Measurements from ENCODE around the gene C1orf167. TPM values are rescaled to one million over a fixed set of nuclear protein-coding genes. Genes with fewer than 3 reads are reported as not detected.
A peak's percentile ranks its signal among the peaks of the same experiment; 100 is the strongest.

The C1orf167 gene
- total and polyA plus RNA-seq, 4 donors, result 0.37 TPM; not detected in 3

GRCh38 chr1:11720033-11720376 lies 42.0 kb upstream of the C1orf167 start:
- DNase-seq (ENCODE audit: low spot score), result no peak
- H3K36me3 ChIP-seq (ENCODE audit: control insufficient read depth in 4 of 4, insufficient read depth in 3 of 4, low read depth in 1 of 4, low read length in 3 of 4), result no peaks in the 10 kb centered on the region
- 67% methylated on average over 12 of the region's 12 CpGs for WGBS
- peaks cover 1 to 9% (median 7%) of the 10 kb centered on the region in 4 donors for H3K4me1 ChIP-seq (ENCODE audit: control insufficient read depth in 4 of 4, insufficient read depth in 4 of 4, low read length in 3 of 4)
- H3K9me3 ChIP-seq (ENCODE audit: control insufficient read depth in 4 of 4, low read length in 3 of 4), result no peaks in the 10 kb centered on the region
- no peak overlapping the region for H3K9ac ChIP-seq (ENCODE audit: low read depth in 1 of 2, low read length in 2 of 2)
- H3K4me3 ChIP-seq (ENCODE audit: low read depth in 1 of 3, low read length in 3 of 3), result no peak overlapping the region
- no peaks in the 10 kb centered on the region for H3K27me3 ChIP-seq (ENCODE audit: control insufficient read depth in 4 of 4, insufficient read depth in 4 of 4, low read length in 3 of 4)
- no peak for TF ChIP-seq FOXA2 (IDR thresholded peaks at IDR 0.05)
- no peak for TF ChIP-seq REST (IDR thresholded peaks at IDR 0.05)
- H3K27ac ChIP-seq (ENCODE audit: low read depth in 1 of 2, low read length in 2 of 2), result peak overlapping the region in 1 of 2 donors; percentile 18

- WGBS, result 72% methylated on average over 4 of the region's 4 CpGs
- no peak overlapping the region for H3K4me3 ChIP-seq (ENCODE audit: low read depth in 1 of 3, low read length in 3 of 3)
- H3K36me3 ChIP-seq (ENCODE audit: control insufficient read depth in 4 of 4, insufficient read depth in 3 of 4, low read depth in 1 of 4, low read length in 3 of 4), result no peaks in the 10 kb centered on the region
- no peak for TF ChIP-seq REST (IDR thresholded peaks at IDR 0.05)
- TF ChIP-seq RXRA (IDR thresholded peaks at IDR 0.05), result no peak
- TF ChIP-seq JUND (IDR thresholded peaks at IDR 0.05), result no peak
- TF ChIP-seq HNF4G (IDR thresholded peaks at IDR 0.05), result no peak
- no peak for TF ChIP-seq YY1 (IDR thresholded peaks at IDR 0.05)
- TF ChIP-seq GABPA (IDR thresholded peaks at IDR 0.05 in 1 of 2, conservative IDR thresholded peaks at IDR 0.05 in 1 of 2), result no peak
- no peak for TF ChIP-seq NR2F2 (IDR thresholded peaks at IDR 0.05)
- no peak for TF ChIP-seq EGR1 (IDR thresholded peaks at IDR 0.05; ENCODE audit: low read depth in 2 of 2)
- no peak for TF ChIP-seq SP1 (IDR thresholded peaks at IDR 0.05)
- TF ChIP-seq FOXA1 (IDR thresholded peaks at IDR 0.05), result no peak
- TF ChIP-seq FOXA2 (IDR thresholded peaks at IDR 0.05), result no peak
- TF ChIP-seq HNF4A (conservative IDR thresholded peaks at IDR 0.05), result no peak
- no peak for TF ChIP-seq ZBTB33 (IDR thresholded peaks at IDR 0.05)
- no peak for TF ChIP-seq TAF1 (conservative IDR thresholded peaks at IDR 0.05)
- no peak for TF ChIP-seq CTCF (IDR thresholded peaks at IDR 0.05; ENCODE audit: low read depth, low read length, missing input control)
- TF ChIP-seq ATF3 (IDR thresholded peaks at IDR 0.05), result no peak
- no peak for TF ChIP-seq RAD21 (IDR thresholded peaks at IDR 0.05)
- TF ChIP-seq MAX (IDR thresholded peaks at IDR 0.05), result no peak
- H3K9ac ChIP-seq (ENCODE audit: low read depth in 1 of 2, low read length in 2 of 2), result no peak overlapping the region
- H3K27me3 ChIP-seq (ENCODE audit: control insufficient read depth in 4 of 4, insufficient read depth in 4 of 4, low read length in 3 of 4), result no peaks in the 10 kb centered on the region
- peaks cover 1 to 9% (median 7%) of the 10 kb centered on the region in 4 donors for H3K4me1 ChIP-seq (ENCODE audit: control insufficient read depth in 4 of 4, insufficient read depth in 4 of 4, low read length in 3 of 4)
- H3K9me3 ChIP-seq (ENCODE audit: control insufficient read depth in 4 of 4, low read length in 3 of 4), result no peaks in the 10 kb centered on the region
- no peak overlapping the region for H3K27ac ChIP-seq (ENCODE audit: low read depth in 1 of 2, low read length in 2 of 2)
- no peak for DNase-seq (ENCODE audit: low spot score)
These were observed 41.5 kb upstream of the C1orf167 start for GRCh38 chr1:11720525-11720924.
